Lower lobe of right lung (tissue), 2 donors: ENCODE measurements around the gene NKPD1. TPM values are rescaled to one million over a fixed set of nuclear protein-coding genes. Genes with fewer than 3 reads are reported as not detected.

Experiments
- ATAC-seq, 2 donors: fragments of 200-7000 bp; cut with Tn5 transposase; one replicate each; pipeline ENCODE4 v1.9.1; 2020 to 2022; ENCODE audit warnings: mild to moderate bottlenecking in 2 of 2, moderate library complexity in 2 of 2
- DNase-seq: peaks from one replicate; pipeline ENCODE4 v3.0.0-alpha.2; 2020
- H3K27ac ChIP-seq: fragments of 200-600 bp; one replicate; pipeline ENCODE4 v1.8.0; 2022
- H3K27me3 ChIP-seq: fragments of 200-600 bp; one replicate; pipeline ENCODE4 v1.8.0; 2022; ENCODE audit warnings: low read depth
- H3K36me3 ChIP-seq: fragments of 200-600 bp; one replicate; pipeline ENCODE4 v1.8.0; 2022; ENCODE audit warnings: mild to moderate bottlenecking
- H3K4me1 ChIP-seq: fragments of 200-600 bp; one replicate; pipeline ENCODE4 v1.8.0; 2022
- H3K4me3 ChIP-seq: fragments of 200-600 bp; one replicate; pipeline ENCODE4 v1.8.0; 2022; ENCODE audit warnings: mild to moderate bottlenecking
- H3K9me3 ChIP-seq: fragments of 200-600 bp; one replicate; pipeline ENCODE4 v1.8.0; 2022
- intact Hi-C: fragments of 100-400 bp; cut with DNase I; formaldehyde crosslinking; loops from one replicate; pipeline ENCODE4 v1.11.0; 2022
- total RNA-seq: library from RNA; stranded (reverse); fragmentation: NEBNext Ultra II Directional; extraction: Animal tissue kit (Norgen Biotek cat#: 25700); gene quantifications from one replicate; pipeline ENCODE4 v1.2.1, GENCODE V29; 2021
- TF ChIP-seq, protein P1 (sequence below): fragments of 200-600 bp; IDR thresholded peaks from one replicate; pipeline ENCODE4 v1.8.0; 2022; ENCODE audit warnings: antibody characterized with exemption, mild to moderate bottlenecking
- donor health status: DM: no; HTN: yes; CAD: no; lungs with severe emphysema.

The NKPD1 gene
- total RNA-seq, 1 donor from 2014 or later, result not detected

DNA sequence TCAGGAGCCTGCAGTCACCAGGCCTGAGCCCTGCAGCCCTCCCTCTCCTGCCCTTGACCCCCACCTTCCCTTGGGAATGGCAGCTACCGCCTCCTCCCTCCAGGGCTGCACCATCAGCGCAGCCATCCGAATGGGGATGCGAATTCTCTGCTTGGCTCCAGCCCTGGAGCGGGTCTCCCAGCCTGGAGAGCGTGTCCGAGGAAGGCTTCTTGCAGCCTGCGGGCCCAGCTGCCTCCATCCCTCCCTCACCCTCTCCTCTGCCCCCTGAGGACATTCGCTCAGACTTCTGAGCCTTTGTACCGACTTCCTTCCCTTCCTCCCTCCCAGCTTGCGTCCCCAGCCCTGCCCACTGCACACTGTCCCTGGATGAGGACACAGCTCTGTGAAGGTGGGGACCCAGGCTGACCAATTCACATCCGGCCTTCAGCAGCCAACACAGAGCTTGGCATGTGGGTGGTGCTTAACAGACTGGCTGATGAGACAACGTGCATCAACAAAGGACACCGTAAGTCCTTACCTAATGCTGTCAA lies 6.0 kb upstream of the NKPD1 start:
- Histone ChIP-seq H3K9me3 (no peaks in the 10 kb centered on the region), H3K27ac (no peak overlapping the region), H3K4me1 (peaks cover 35% of the 10 kb centered on the region), H3K36me3 (no peaks in the 10 kb centered on the region), H3K4me3 (no peak overlapping the region), H3K27me3 (peaks cover 5% of the 10 kb centered on the region)
- intact Hi-C loops, result no loop called here
- no peak for ATAC-seq
- TF ChIP-seq, protein P1, sequence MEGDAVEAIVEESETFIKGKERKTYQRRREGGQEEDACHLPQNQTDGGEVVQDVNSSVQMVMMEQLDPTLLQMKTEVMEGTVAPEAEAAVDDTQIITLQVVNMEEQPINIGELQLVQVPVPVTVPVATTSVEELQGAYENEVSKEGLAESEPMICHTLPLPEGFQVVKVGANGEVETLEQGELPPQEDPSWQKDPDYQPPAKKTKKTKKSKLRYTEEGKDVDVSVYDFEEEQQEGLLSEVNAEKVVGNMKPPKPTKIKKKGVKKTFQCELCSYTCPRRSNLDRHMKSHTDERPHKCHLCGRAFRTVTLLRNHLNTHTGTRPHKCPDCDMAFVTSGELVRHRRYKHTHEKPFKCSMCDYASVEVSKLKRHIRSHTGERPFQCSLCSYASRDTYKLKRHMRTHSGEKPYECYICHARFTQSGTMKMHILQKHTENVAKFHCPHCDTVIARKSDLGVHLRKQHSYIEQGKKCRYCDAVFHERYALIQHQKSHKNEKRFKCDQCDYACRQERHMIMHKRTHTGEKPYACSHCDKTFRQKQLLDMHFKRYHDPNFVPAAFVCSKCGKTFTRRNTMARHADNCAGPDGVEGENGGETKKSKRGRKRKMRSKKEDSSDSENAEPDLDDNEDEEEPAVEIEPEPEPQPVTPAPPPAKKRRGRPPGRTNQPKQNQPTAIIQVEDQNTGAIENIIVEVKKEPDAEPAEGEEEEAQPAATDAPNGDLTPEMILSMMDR, result no peak
- DNase-seq, result no peak

DNA sequence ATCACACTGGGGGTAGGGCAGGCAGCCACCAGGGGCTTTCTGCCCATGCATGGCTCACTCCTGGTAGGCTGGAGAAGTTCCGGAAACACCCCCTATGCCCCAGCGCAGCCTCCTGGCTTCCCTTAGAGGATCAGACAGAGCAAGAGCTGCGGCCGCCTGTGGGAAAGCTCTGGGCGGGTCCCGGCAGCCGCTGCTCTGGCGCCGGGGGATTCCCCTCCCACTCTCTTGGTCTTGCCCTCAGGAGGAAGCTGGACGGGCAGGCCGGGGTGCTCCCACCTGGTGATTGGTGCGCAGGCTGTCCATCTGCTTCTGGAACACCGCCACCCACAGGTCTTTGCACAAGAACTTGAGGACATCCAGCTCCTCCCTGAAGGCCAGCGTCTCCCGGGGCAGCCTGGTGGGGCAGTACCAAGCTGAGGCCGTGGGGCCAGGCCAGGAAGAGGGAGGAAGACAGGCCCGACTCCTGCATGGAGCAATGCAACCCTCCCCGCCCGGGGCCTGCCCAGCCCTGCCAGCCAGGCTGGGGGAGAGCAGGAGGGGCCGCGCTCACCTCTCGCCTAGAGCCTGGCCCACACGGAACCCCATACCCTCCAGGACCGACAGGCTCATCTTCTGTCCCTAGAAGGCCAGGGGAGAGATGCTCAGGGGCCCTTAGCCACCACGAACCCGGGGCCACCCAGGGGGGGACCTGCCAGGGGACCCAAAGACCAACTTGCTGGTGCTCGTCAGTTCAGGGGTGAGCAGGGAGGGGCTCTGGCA lies 4.0 kb upstream of the NKPD1 start:
- Histone ChIP-seq H3K9me3 (no peaks in the 10 kb centered on the region), H3K27me3 (peaks cover 20% of the 10 kb centered on the region), H3K36me3 (no peaks in the 10 kb centered on the region), H3K27ac (no peak overlapping the region), H3K4me3 (no peak overlapping the region), H3K4me1 (peaks cover 20% of the 10 kb centered on the region)
- TF ChIP-seq, protein P1, result no peak
- intact Hi-C loops, result no loop called here
- DNase-seq, result peak; percentile 86
- ATAC-seq, result peak; percentile 66 to 72

DNA sequence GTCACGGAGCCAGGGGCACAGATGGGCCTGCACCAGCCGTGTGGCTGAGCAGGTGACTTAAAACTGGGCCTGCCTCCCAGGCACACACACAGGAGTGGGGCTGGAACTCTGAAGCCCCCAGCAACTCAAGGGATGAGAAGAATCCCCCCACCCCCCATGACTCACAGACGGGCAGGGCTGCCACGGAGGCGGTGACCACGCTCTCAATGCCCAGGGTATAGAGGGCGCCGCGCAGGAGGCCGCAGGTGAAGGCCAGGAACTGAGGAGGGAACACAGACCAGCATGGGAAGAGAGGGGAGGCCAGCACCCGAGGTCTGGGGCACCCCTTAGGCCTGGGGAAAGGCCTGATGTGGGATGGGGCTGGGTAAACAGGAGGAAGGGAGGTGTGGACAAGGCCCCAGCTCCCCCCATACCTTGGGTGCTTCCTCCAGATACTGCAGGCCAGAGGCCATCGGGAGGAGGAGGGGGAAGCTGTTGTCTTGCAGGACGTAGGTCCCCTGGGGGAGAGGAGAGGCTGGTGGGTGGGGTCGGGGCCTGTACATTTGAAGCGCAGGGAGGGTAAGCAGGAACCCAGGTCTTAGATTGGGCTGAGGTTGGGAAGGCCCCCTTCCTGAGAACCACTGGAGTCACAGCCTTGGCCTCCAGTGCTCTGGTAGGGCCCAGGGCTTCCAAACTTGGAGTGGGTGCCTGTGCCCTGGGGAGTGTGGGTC lies 3.1 kb upstream of the NKPD1 start:
- peaks cover 27% of the 10 kb centered on the region for H3K27me3 ChIP-seq
- TF ChIP-seq, protein P1, result no peak
- H3K36me3 ChIP-seq, result no peaks in the 10 kb centered on the region
- H3K4me3 ChIP-seq, result no peak overlapping the region
- intact Hi-C loops, result no loop called here
- H3K4me1 ChIP-seq, result peaks cover 20% of the 10 kb centered on the region
- no peak overlapping the region for H3K27ac ChIP-seq
- no peak for ATAC-seq
- DNase-seq, result no peak
- no peaks in the 10 kb centered on the region for H3K9me3 ChIP-seq

DNA sequence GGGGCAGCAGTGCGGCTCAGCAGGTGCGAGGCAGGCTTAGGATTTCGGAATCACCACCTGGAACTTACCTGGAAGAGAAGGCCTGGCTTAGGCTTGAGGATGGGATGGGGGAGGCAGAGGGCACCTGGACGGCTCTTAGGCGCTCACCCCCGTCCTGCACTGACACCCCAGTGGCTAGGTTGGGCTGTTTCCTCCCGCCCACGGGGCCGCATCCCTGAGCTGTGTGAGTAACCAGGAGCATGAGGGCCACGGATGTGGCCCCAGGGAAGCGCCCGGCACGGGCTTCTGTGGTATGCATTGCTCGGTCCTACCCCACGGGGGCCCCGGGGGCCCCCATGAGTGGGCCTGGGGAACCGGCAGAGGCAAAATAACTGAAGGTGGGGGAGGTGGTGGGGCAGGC lies 2.4 kb upstream of the NKPD1 start:
- H3K36me3 ChIP-seq, result no peaks in the 10 kb centered on the region
- peaks cover 20% of the 10 kb centered on the region for H3K4me1 ChIP-seq
- TF ChIP-seq, protein P1, result no peak
- ATAC-seq (no peak), DNase-seq (no peak)
- H3K4me3 ChIP-seq, result no peak overlapping the region
- no peak overlapping the region for H3K27ac ChIP-seq
- H3K9me3 ChIP-seq, result no peaks in the 10 kb centered on the region
- peaks cover 35% of the 10 kb centered on the region for H3K27me3 ChIP-seq
- intact Hi-C loops, result no loop called here

DNA sequence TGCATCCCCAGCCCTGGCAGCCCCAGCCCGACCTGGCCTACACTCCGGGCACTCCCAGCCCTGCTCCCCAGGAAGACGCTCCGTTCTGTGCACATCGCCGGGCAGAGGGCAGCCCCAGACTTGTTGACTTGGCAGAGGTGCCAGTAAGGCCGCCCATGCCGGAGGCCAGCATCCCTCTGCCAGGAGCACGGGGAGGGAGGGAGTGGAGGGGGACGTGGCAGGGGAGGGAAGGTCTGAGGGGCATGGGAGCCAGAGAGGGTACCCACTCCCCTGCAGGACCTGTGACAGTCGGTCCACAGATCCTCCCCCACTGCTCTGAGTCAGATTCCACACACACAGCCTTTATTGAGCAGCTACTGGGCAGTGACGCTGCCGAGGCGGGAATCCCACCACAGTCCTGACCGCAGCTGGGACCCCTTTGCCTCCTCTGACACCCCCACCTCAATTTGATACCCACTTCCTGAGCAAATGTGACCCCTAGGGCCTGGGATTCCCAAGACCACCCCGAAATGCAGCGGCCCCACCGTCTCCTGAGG lies 1.9 kb upstream of the NKPD1 start:
- DNase-seq (no peak), ATAC-seq (no peak)
- no peaks in the 10 kb centered on the region for H3K9me3 ChIP-seq
- peaks cover 20% of the 10 kb centered on the region for H3K4me1 ChIP-seq
- TF ChIP-seq, protein P1, result no peak
- H3K36me3 ChIP-seq, result no peaks in the 10 kb centered on the region
- H3K4me3 ChIP-seq, result no peak overlapping the region
- H3K27ac ChIP-seq, result no peak overlapping the region
- intact Hi-C loops, result no loop called here
- peaks cover 39% of the 10 kb centered on the region for H3K27me3 ChIP-seq
